Renal pelvis (tissue), 4 donors: ENCODE measurements around the gene AHCYL2. TPM values are rescaled to one million over a fixed set of nuclear protein-coding genes. Genes with fewer than 3 reads are reported as not detected.
"Not testable (repeated sequence)": the region's sequence is repeated elsewhere in the genome, so short reads cannot be mapped to it uniquely, and the experiment has no call there.

Experiments
- DNase-seq: peaks from one replicate; pipeline ENCODE4 v3.0.0-alpha.2; 2013
- polyA plus RNA-seq, 3 donors: library from polyadenylated mRNA; unstranded; fragments of 120-200 nt; gene quantifications; one replicate each; pipeline ENCODE4 v1.2.1, GENCODE V29; 2013; ENCODE audit not compliant: insufficient read length in 3 of 3

The AHCYL2 gene
- polyA plus RNA-seq, 3 donors = 24.9 to 31.5 (median 27.5) TPM

- no peak for DNase-seq
Observed at GRCh38 chr7:129376778-129377700, 152.2 kb downstream of the AHCYL2 start.

DNA sequence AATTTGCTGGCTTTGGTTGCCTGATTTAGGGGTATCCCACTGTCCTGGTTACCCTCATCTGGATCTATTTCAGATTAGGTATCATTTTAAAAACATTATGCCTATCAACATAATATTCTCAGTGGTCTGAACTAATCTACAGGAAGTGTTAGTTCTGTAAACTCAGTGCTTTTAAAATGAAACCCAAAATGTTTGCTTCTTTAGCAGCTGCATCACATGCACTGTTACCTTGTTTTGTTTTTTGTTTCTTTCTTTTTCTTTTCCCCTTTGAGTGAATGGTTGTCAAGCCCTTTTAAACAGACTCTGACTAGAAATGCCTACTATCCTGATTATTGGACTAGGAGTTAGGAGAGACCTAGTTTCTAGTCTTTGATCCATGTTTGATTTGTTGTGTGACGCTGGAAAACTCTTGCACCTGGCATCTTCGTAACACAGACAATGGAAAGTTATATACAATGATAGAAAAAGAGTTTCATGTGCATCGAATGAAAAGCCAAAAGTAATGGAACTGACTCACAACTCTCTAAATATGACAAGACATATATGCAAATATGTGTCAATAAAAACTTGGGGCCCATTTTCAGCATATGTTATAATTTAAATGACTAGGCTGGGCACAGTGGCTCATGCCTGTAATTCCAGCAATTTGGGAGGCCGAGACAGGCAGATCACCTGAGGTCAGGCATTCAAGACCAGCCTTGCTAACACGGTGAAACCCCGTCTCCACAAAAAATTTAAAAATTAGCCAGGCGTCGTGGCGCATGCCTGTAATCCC is 157.1 kb downstream of the AHCYL2 start:
- no peak for DNase-seq

DNA sequence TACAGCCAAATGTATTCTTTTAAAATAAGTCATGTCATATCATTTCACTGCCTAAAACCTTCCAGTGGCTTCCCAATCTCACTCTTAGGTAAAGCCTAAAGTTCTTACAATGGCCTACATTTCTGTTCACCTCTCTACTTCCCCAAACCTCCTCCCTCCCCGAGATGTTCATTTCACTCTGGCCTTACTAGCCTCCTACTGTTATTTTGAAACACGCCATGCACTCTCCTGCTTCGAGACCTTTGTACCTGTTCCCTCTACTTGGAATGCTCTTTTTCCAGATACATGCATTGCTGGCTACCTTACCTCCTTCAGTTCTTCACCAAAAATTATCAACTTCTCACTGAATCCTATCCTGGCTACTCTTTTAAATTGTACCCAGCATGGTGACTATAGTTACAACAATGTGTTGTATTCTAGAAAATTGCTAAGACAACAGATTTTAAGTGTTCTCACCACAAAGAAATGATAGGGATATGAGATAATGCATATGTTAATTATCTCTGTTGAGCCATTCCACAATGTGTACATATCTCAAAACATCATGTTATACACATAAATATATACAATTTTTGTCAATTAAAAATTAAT is 158.8 kb downstream of the AHCYL2 start:
- DNase-seq = no peak

GRCh38 chr7:129385116-129385515 is 160.3 kb downstream of the AHCYL2 start:
- no peak for DNase-seq

- no peak for DNase-seq
Observed at GRCh38 chr7:129385598-129385997, 160.8 kb downstream of the AHCYL2 start.

GRCh38 chr7:129386506-129386905 is 161.7 kb downstream of the AHCYL2 start:
- DNase-seq = no peak

- no peak for DNase-seq
Observed at GRCh38 chr7:129387537-129387936, 162.7 kb downstream of the AHCYL2 start.

- no peak for DNase-seq
Observed at GRCh38 chr7:129388333-129389098, 163.7 kb downstream of the AHCYL2 start.

DNA sequence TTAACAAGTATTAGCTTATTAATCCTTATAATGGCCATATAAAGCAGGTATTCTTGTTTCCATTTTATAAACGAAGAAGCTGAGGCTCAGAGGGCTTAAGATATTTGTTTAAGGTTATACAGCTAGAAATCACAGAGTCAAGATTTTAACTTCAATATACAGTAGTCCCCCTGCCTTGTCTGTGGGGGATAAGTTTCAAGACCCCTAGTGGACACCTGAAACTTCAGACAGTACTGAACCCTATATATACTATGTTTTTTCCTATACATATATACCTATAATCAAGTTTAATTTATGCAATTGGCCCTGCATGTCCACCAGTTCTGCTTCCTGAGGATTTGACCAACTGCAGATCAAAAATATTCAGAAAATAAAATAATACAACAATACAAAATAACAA is 165.0 kb downstream of the AHCYL2 start:
- DNase-seq = no peak

GRCh38 chr7:129390314-129390713 is 165.5 kb downstream of the AHCYL2 start:
- no peak for DNase-seq

DNA sequence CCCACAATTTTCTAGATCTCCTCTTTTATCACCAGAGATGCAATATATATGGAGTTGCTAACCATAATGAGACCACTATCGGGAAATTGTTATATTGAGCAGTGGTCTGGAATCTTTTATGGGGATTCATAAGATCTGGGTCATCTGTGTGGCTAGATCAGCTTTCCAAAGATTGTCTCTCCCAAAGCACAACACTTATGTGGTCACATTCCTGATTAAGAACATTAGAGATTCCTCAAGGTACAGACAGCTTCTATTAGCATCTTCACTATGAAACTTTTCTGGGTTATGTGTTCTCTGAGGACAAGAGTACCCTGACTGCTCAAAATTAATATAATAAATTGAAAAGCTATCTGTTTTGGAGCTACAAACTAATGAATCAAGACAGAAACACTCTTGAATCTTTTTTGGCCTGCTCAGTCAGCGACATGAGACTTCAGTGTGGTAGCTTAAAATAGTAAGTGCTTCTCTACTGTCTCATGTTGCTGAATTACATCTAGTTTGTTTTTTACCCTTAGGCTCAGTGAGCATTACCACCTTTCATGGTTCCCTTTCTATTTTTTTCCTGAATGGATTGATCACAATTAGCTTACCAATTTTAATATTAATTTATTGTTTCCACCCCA is 166.8 kb downstream of the AHCYL2 start:
- DNase-seq = no peak

- DNase-seq = no peak
Observed at GRCh38 chr7:129393255-129393654, 168.4 kb downstream of the AHCYL2 start.

- no peak for DNase-seq
Observed at GRCh38 chr7:129394101-129394500, 169.3 kb downstream of the AHCYL2 start.

- no peak for DNase-seq
Observed at GRCh38 chr7:129394982-129395914, 170.4 kb downstream of the AHCYL2 start.

DNA sequence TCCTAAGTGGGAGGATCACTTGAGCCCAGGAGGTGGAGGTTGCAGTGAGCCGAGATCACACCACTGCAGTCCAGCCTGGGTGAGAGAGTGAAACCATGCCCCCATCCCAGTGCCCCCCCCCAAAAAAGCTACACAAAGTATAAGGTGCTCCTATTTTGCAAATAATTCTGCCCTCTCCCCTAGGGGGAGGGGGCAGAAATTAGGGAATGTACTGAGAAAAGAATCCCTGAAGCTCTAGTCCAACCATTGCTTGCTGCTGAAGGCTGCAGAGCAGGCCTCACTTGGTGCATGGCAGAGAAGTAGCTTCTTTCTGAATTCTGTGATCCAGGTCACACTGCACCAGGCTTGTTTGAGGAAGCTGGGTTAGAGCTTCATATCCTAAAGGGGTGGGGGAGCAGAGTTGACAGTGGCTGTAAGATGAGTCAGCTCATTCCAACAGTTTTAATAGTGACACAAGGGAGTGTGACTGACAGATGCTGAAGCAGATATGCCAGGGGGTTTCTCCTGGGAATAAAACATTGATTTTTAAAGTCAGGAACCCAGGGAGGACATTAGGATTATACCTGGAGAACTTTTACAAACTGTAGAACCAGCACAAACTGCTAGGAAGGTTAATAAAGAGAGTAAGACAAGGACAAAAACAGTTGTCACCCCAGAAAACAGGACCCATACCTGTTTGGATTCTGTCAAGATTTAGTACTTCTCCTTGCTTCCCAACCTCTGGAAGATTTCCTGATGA is 176.6 kb downstream of the AHCYL2 start:
- DNase-seq = no peak

- no peak for DNase-seq
Observed at GRCh38 chr7:129401967-129402860, 177.4 kb downstream of the AHCYL2 start.

GRCh38 chr7:129405527-129405926 is 180.7 kb downstream of the AHCYL2 start:
- no peak for DNase-seq

DNA sequence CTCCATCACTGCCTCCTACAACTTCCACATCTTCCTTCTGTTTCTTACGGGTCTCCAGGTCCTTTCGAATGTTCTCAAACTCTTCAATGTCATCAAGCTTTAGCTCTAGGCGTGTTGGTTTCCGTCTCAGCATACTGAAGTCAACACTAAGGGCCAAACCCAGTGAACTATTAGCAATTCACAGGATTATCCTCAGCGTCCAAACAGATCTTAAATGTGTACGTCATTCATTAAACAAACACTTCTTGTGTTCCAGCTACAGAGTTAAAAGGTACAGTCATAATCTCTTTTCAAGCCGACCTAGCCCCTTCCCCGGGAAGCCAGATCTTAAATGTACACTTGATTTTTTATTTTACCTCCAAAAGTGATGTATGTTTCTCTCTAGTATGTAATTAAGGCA is 185.4 kb downstream of the AHCYL2 start:
- DNase-seq = not testable (repeated sequence)
